Skin epidermis (tissue), 12 donors: Measurements from ENCODE around the gene C9orf78.

Experiments used
- H3K27ac ChIP-seq, 21 experiments: fragments of 200-600 bp; sonication (generic) in 11 of 21; one replicate each; pipeline ENCODE4 v1.5.0; 2020; ENCODE audit warnings: mild to moderate bottlenecking in 3 of 21, inconsistent platforms in 2 of 21, moderate library complexity in 2 of 21
- H3K4me3 ChIP-seq, 7 experiments: fragments of 200-600 bp; sonication (generic) in 2 of 7; one replicate each; pipeline ENCODE4 v1.5.0; 2020; ENCODE audit warnings: inconsistent platforms in 2 of 7, mild to moderate bottlenecking in 2 of 7, moderate library complexity in 1 of 7

C9orf78 gene

GRCh38 chr9:129868872-129869486, 33.9 kb upstream of the C9orf78 start:
- H3K4me3 ChIP-seq = no peak overlapping the region
- H3K27ac ChIP-seq = peak overlapping the region in 16 of 21 experiments; percentile 14 to 94 (median 68)

GRCh38 chr9:129868023-129868871, 33.2 kb upstream of the C9orf78 start:
- Histone ChIP-seq H3K4me3 (no peak overlapping the region), H3K27ac (peak overlapping the region in 16 of 21 experiments; percentile 5 to 94 (median 67))

GRCh38 chr9:129867136-129868022, 32.3 kb upstream of the C9orf78 start:
- Histone ChIP-seq H3K4me3 (no peak overlapping the region), H3K27ac (peak overlapping the region in 9 of 21 experiments; percentile 5 to 94 (median 60))

- H3K27ac ChIP-seq = peak overlapping the region in 8 of 21 experiments; percentile 19 to 94 (median 60)
Measured at GRCh38 chr9:129866394-129867135, 31.5 kb upstream of the C9orf78 start.

GRCh38 chr9:129865668-129866320, 30.7 kb upstream of the C9orf78 start:
- Histone ChIP-seq H3K27ac (peak overlapping the region in 6 of 21 experiments; percentile 42 to 94 (median 68)), H3K4me3 (no peak overlapping the region)

More at GRCh38 chr9:129866394-129867135, 31.5 kb upstream of the C9orf78 start:
- H3K4me3 ChIP-seq = no peak overlapping the region

- H3K4me3 ChIP-seq = no peak overlapping the region
- H3K27ac ChIP-seq = peak overlapping the region in 5 of 21 experiments; percentile 17 to 94 (median 77)
Measured at GRCh38 chr9:129864991-129865647, 30.0 kb upstream of the C9orf78 start.

- Histone ChIP-seq H3K27ac (peak overlapping the region in 8 of 21 experiments; percentile 6 to 83 (median 56)), H3K4me3 (no peak overlapping the region)
Measured at GRCh38 chr9:129863059-129863690, 28.1 kb upstream of the C9orf78 start.

GRCh38 chr9:129861447-129861827, 26.4 kb upstream of the C9orf78 start:
- Histone ChIP-seq H3K4me3 (no peak overlapping the region), H3K27ac (peak overlapping the region in 2 of 21 experiments; percentile 21 to 22)

GRCh38 chr9:129860653-129861446, 25.8 kb upstream of the C9orf78 start:
- H3K4me3 ChIP-seq = no peak overlapping the region
- peak overlapping the region in 7 of 21 experiments; percentile 21 to 64 (median 27) for H3K27ac ChIP-seq

- H3K4me3 ChIP-seq = no peak overlapping the region
- H3K27ac ChIP-seq = peak overlapping the region in 1 of 21 experiments; percentile 21
Measured at GRCh38 chr9:129858167-129858962, 23.3 kb upstream of the C9orf78 start.

- H3K4me3 ChIP-seq = no peak overlapping the region
- no peak overlapping the region for H3K27ac ChIP-seq
Measured at GRCh38 chr9:129857207-129857606, 22.1 kb upstream of the C9orf78 start.

GRCh38 chr9:129854588-129855110, 19.6 kb upstream of the C9orf78 start:
- Histone ChIP-seq H3K27ac (peak overlapping the region in 1 of 21 experiments; percentile 42), H3K4me3 (no peak overlapping the region)

GRCh38 chr9:129853614-129854013, 18.5 kb upstream of the C9orf78 start:
- H3K4me3 ChIP-seq = no peak overlapping the region
- H3K27ac ChIP-seq = no peak overlapping the region

GRCh38 chr9:129852579-129852978, 17.5 kb upstream of the C9orf78 start:
- H3K27ac ChIP-seq = peak overlapping the region in 1 of 21 experiments; percentile 4
- no peak overlapping the region for H3K4me3 ChIP-seq

- no peak overlapping the region for H3K27ac ChIP-seq
Measured at GRCh38 chr9:129851821-129852220, 16.7 kb upstream of the C9orf78 start.

More at GRCh38 chr9:129851821-129852220, 16.7 kb upstream of the C9orf78 start:
- H3K4me3 ChIP-seq = no peak overlapping the region
